HepG2 (cell line): ENCODE data around the gene CA7. TPM values are rescaled to one million over a fixed set of nuclear protein-coding genes. Genes with fewer than 3 reads are reported as not detected.
A peak's percentile ranks its signal among the peaks of the same experiment; 100 is the strongest.

Source experiments
- BORCS8-MEF2B ChIP-seq: sonication (generic); formaldehyde crosslinking; IDR thresholded peaks from 2 replicates; pipeline ENCODE4 v1.8.0; 2022; ENCODE audit warnings: mild to moderate bottlenecking, missing genetic modification reagents
- CEBPB ChIP-seq: IDR thresholded peaks from 2 replicates; pipeline ENCODE4 v1.6.1; 2011; ENCODE audit warnings: low read depth, low read length, improper control_type of control experiment, borderline replicate concordance
- HOXD1 ChIP-seq: sonication (generic); formaldehyde crosslinking; IDR thresholded peaks from 2 replicates; pipeline ENCODE4 v1.5.0; 2020; ENCODE audit warnings: missing genetic modification reagents
- MEF2D ChIP-seq: sonication (generic); formaldehyde crosslinking; IDR thresholded peaks from 2 replicates; pipeline ENCODE4 v1.5.1; 2020; ENCODE audit warnings: mild to moderate bottlenecking, missing genetic modification reagents
- MTF2 ChIP-seq: sonication (generic); formaldehyde crosslinking; IDR thresholded peaks from 2 replicates; pipeline ENCODE4 v1.5.0; 2020; ENCODE audit warnings: missing genetic modification reagents, borderline replicate concordance
- NONO ChIP-seq, 2 experiments: fragments of 450-650 bp in 1 of 2; sonication (generic) in 1 of 2; formaldehyde crosslinking in 1 of 2; IDR thresholded peaks in 1 of 2; conservative IDR thresholded peaks in 1 of 2; 2 replicates each; pipeline versions ENCODE4 v1.6.1 to v1.8.0; 2017 to 2022; ENCODE audit warnings: mild to moderate bottlenecking in 1 of 2, missing genetic modification reagents in 1 of 2, moderate library complexity in 1 of 2
- NR2F1 ChIP-seq, 2 experiments: fragments of 450-650 bp in 1 of 2; formaldehyde crosslinking in 1 of 2; IDR thresholded peaks; 2 replicates each; pipeline versions ENCODE4 v1.5.0 to v1.6.1; 2016 to 2020; ENCODE audit warnings: mild to moderate bottlenecking in 1 of 2, missing compliant biosample characterization in 1 of 2, missing genetic modification reagents in 1 of 2, moderate library complexity in 1 of 2
- PAF1 ChIP-seq: IDR thresholded peaks from 2 replicates; pipeline ENCODE4 v1.6.1; 2016; ENCODE audit warnings: missing genetic modification reagents, missing compliant biosample characterization
- SMC3 ChIP-seq: IDR thresholded peaks from 2 replicates; pipeline ENCODE4 v1.6.1; 2011; ENCODE audit warnings: low read length, improper control_type of control experiment
- ZBTB8A ChIP-seq: sonication (generic); formaldehyde crosslinking; IDR thresholded peaks from 2 replicates; pipeline ENCODE4 v1.4.0; 2020; ENCODE audit warnings: mild to moderate bottlenecking, low read depth, missing genetic modification reagents, borderline replicate concordance
- ZNF292 ChIP-seq: sonication (generic); formaldehyde crosslinking; IDR thresholded peaks from 2 replicates; pipeline ENCODE4 v1.8.1; 2022; ENCODE audit warnings: mild to moderate bottlenecking, low read depth, missing genetic modification reagents, borderline replicate concordance
- ZNF337 ChIP-seq: sonication (generic); formaldehyde crosslinking; IDR thresholded peaks from 2 replicates; pipeline ENCODE4 v1.5.1; 2020; ENCODE audit warnings: missing genetic modification reagents, low read depth, mild to moderate bottlenecking, borderline replicate concordance
- ZNF350 ChIP-seq: sonication (generic); formaldehyde crosslinking; IDR thresholded peaks from 2 replicates; pipeline ENCODE4 v1.4.0; 2020; ENCODE audit warnings: mild to moderate bottlenecking, low read depth, missing genetic modification reagents, borderline replicate concordance
- ZNF549 ChIP-seq: sonication (generic); formaldehyde crosslinking; IDR thresholded peaks from 2 replicates; pipeline ENCODE4 v1.5.0; 2020; ENCODE audit warnings: missing genetic modification reagents
- polyA plus RNA-seq, 8 experiments: library from polyadenylated mRNA; depleted of rRNA in 3 of 8; stranded (reverse) in 7 of 8; unstranded in 1 of 8; fragments of >200 nt; fragmentation: Illumina TruSeq in 4 of 8; extraction: Trizol in 4 of 8; gene quantifications; 2 replicates each; pipeline versions ENCODE4 v1.2.1 to v1.2.3, GENCODE V29; 2011 to 2016; ENCODE audit warnings: low read depth in 4 of 8, missing spikeins in 1 of 8, mixed read lengths in 1 of 8; ENCODE audit not compliant: insufficient read depth in 1 of 8
- total RNA-seq, 5 experiments: library from RNA; depleted of rRNA; stranded (reverse); fragments of >200 nt; fragmentation: Illumina TruSeq; extraction: Trizol; gene quantifications; 2 replicates each; pipeline ENCODE4 v1.2.3, GENCODE V29; 2016; ENCODE audit warnings: low read depth in 1 of 5
- TF ChIP-seq, protein P1 (sequence below): sonication (generic); formaldehyde crosslinking; IDR thresholded peaks from 2 replicates; pipeline ENCODE4 v1.5.1; 2020; ENCODE audit warnings: missing genetic modification reagents, mild to moderate bottlenecking, borderline replicate concordance
- TF ChIP-seq, protein P2 (sequence below): sonication (generic); formaldehyde crosslinking; IDR thresholded peaks from 2 replicates; pipeline ENCODE4 v1.5.1; 2020; ENCODE audit warnings: missing genetic modification reagents, mild to moderate bottlenecking, borderline replicate concordance
- TF ChIP-seq, protein P3 (sequence below): sonication (generic); formaldehyde crosslinking; conservative IDR thresholded peaks from 2 replicates; pipeline ENCODE4 v1.4.0; 2020; ENCODE audit warnings: missing genetic modification reagents
- TF ChIP-seq, protein P4 (sequence below): sonication (generic); formaldehyde crosslinking; IDR thresholded peaks from 2 replicates; pipeline ENCODE4 v1.4.0; 2020; ENCODE audit warnings: mild to moderate bottlenecking, missing genetic modification reagents

The CA7 gene
- total and polyA plus RNA-seq, 2 of the 13 experiments (the other 11 are each of a cell fraction or from before 2014, with no cell fraction given): not detected

DNA sequence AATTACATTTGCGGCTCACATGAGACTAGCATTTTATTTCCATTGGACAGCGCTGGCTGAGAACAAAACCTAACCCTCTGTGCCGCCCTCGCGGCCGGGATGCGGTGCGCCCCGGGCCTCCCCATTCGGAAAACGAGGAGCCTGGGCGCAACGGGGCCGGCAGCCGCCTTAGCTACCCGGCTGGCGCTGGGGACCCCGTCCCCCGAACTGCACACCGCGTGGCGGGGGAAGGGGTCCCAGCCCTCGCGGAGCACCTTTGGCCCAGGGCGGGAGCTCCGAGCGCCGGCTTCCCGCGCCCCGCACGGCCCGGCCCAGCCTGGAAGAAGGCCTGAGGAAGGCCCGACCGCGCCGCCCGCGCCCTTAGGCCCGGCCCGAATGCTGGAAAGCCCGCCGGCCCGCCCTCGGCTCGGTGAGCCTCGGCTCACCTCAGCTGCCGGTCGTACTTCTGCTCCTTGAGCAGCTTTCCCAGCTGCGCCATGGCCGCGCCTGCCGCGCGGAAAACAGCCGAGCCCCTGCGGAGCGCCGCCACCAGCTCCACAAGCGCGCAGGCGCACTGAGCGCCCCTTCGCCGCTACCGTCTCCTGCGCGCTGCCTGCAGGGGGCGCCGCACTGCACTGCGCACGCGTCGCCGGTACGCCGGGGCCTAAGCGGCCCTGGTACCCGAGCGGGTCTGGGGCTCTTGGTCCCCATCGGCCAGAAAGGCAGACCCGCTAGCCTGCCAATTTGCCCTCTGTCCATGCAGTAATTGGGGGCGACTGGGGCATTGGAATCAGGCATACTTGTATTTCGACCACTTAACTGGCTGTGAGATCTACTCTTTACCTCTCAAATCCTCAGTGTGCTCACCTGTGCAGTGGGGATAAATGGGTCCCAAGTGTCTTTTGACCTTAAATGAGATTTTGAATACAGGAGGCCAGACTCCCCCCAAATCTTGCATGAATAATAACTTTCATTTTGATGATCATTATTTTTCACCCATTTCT, 13.5 kb upstream of the CA7 start, which contains the start of gene NAE1 (continued):
- no peak for TF ChIP-seq PAF1
- TF ChIP-seq ZNF350 (CRISPR knock-in tag): no peak
- TF ChIP-seq HOXD1 (CRISPR knock-in tag): peak; percentile 87; the same call in 1 of the 2 replicates
- TF ChIP-seq BORCS8-MEF2B (CRISPR knock-in tag): peak; percentile 88
- no peak for TF ChIP-seq NONO (IDR thresholded peaks at IDR 0.05)
- peak; percentile 94 for TF ChIP-seq NONO (CRISPR knock-in tag; conservative IDR thresholded peaks at IDR 0.05)
- TF ChIP-seq ZNF337 (CRISPR knock-in tag): no peak
- TF ChIP-seq, protein P1, sequence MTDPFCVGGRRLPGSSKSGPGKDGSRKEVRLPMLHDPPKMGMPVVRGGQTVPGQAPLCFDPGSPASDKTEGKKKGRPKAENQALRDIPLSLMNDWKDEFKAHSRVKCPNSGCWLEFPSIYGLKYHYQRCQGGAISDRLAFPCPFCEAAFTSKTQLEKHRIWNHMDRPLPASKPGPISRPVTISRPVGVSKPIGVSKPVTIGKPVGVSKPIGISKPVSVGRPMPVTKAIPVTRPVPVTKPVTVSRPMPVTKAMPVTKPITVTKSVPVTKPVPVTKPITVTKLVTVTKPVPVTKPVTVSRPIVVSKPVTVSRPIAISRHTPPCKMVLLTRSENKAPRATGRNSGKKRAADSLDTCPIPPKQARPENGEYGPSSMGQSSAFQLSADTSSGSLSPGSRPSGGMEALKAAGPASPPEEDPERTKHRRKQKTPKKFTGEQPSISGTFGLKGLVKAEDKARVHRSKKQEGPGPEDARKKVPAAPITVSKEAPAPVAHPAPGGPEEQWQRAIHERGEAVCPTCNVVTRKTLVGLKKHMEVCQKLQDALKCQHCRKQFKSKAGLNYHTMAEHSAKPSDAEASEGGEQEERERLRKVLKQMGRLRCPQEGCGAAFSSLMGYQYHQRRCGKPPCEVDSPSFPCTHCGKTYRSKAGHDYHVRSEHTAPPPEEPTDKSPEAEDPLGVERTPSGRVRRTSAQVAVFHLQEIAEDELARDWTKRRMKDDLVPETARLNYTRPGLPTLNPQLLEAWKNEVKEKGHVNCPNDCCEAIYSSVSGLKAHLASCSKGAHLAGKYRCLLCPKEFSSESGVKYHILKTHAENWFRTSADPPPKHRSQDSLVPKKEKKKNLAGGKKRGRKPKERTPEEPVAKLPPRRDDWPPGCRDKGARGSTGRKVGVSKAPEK (CRISPR knock-in tag): no peak
- TF ChIP-seq, protein P2, sequence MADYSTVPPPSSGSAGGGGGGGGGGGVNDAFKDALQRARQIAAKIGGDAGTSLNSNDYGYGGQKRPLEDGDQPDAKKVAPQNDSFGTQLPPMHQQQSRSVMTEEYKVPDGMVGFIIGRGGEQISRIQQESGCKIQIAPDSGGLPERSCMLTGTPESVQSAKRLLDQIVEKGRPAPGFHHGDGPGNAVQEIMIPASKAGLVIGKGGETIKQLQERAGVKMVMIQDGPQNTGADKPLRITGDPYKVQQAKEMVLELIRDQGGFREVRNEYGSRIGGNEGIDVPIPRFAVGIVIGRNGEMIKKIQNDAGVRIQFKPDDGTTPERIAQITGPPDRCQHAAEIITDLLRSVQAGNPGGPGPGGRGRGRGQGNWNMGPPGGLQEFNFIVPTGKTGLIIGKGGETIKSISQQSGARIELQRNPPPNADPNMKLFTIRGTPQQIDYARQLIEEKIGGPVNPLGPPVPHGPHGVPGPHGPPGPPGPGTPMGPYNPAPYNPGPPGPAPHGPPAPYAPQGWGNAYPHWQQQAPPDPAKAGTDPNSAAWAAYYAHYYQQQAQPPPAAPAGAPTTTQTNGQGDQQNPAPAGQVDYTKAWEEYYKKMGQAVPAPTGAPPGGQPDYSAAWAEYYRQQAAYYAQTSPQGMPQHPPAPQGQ (CRISPR knock-in tag): no peak
- TF ChIP-seq, protein P3, sequence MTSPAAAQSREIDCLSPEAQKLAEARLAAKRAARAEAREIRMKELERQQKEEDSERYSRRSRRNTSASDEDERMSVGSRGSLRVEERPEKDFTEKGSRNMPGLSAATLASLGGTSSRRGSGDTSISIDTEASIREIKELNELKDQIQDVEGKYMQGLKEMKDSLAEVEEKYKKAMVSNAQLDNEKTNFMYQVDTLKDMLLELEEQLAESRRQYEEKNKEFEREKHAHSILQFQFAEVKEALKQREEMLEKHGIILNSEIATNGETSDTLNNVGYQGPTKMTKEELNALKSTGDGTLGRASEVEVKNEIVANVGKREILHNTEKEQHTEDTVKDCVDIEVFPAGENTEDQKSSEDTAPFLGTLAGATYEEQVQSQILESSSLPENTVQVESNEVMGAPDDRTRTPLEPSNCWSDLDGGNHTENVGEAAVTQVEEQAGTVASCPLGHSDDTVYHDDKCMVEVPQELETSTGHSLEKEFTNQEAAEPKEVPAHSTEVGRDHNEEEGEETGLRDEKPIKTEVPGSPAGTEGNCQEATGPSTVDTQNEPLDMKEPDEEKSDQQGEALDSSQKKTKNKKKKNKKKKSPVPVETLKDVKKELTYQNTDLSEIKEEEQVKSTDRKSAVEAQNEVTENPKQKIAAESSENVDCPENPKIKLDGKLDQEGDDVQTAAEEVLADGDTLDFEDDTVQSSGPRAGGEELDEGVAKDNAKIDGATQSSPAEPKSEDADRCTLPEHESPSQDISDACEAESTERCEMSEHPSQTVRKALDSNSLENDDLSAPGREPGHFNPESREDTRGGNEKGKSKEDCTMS (CRISPR knock-in tag): no peak
- TF ChIP-seq MEF2D (CRISPR knock-in tag): no peak
- TF ChIP-seq ZNF549 (CRISPR knock-in tag): peak; percentile 87; the same call in 1 of the 2 replicates
- TF ChIP-seq MTF2 (CRISPR knock-in tag): peak; percentile 93; the same call in 1 of the 2 replicates
- peak in 1 of 2 experiments; percentile 20; a peak in 1 of 4 replicates for TF ChIP-seq NR2F1 (CRISPR knock-in tag; IDR thresholded peaks at IDR 0.05)
- TF ChIP-seq, protein P4, sequence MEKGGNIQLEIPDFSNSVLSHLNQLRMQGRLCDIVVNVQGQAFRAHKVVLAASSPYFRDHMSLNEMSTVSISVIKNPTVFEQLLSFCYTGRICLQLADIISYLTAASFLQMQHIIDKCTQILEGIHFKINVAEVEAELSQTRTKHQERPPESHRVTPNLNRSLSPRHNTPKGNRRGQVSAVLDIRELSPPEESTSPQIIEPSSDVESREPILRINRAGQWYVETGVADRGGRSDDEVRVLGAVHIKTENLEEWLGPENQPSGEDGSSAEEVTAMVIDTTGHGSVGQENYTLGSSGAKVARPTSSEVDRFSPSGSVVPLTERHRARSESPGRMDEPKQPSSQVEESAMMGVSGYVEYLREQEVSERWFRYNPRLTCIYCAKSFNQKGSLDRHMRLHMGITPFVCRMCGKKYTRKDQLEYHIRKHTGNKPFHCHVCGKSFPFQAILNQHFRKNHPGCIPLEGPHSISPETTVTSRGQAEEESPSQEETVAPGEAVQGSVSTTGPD: no peak
- peak; percentile 6; the same call in 1 of the 2 replicates for TF ChIP-seq SMC3
- peak; percentile 23; the same call in 1 of the 2 replicates for TF ChIP-seq ZNF292 (CRISPR knock-in tag)
- no peak for TF ChIP-seq CEBPB
- no peak for TF ChIP-seq ZBTB8A (CRISPR knock-in tag)
